ENCODE results near the gene SERPINE3.

- TF ChIP-seq CTCF (conservative IDR thresholded peaks at IDR 0.05 in 1 of 2, IDR thresholded peaks at IDR 0.05 in 1 of 2; ENCODE audit: extremely low read depth in 1 of 2, insufficient read depth in 1 of 2, low read depth in 1 of 2, low read length in 2 of 2) (no peak), EZH2 (IDR thresholded peaks at IDR 0.05; ENCODE audit: borderline replicate concordance, low read length) (no peak)
These were observed 9.9 kb upstream of the SERPINE3 start for GRCh38 chr13:51329606-51330005.

Data from mammary epithelial cell (primary cell).